ENCODE measurements around the gene KLKB1.

Gene KLKB1

GRCh38 chr4:186227221-186227620 lies at the start of gene KLKB1:
TSS of gene KLKB1 (plus strand) at chr4:186227507. CDS start at chr4:186228196, 689 bp downstream.
- H3K9me3 ChIP-seq (ENCODE audit: control insufficient read depth, low read depth, low read length), result peaks cover 14% of the 10 kb centered on the region

GRCh38 chr4:186188107-186188506 lies 39.2 kb upstream of the KLKB1 start:
- Histone ChIP-seq H3K9me3 (ENCODE audit: control insufficient read depth, low read depth, low read length) (no peaks in the 10 kb centered on the region), H3K4me1 (ENCODE audit: control insufficient read depth, low read depth, low read length) (peaks cover 24% of the 10 kb centered on the region), H3K27ac (ENCODE audit: low read length) (no peak overlapping the region), H3K27me3 (ENCODE audit: control insufficient read depth, insufficient read depth, low read length) (peaks cover 9% of the 10 kb centered on the region), H3K4me3 (ENCODE audit: low read length) (no peak overlapping the region), H3K36me3 (ENCODE audit: control insufficient read depth, low read depth, low read length) (no peaks in the 10 kb centered on the region), H3K9ac (ENCODE audit: low read length) (no peak overlapping the region)

More at GRCh38 chr4:186227221-186227620, at the start of gene KLKB1:
- H3K27me3 ChIP-seq (ENCODE audit: control insufficient read depth, insufficient read depth, low read length), result no peaks in the 10 kb centered on the region
- peaks cover 16% of the 10 kb centered on the region for H3K4me1 ChIP-seq (ENCODE audit: control insufficient read depth, low read depth, low read length)
- H3K9ac ChIP-seq (ENCODE audit: low read length), result no peak within 1 kb of the TSS
- no peak within 1 kb of the TSS for H3K27ac ChIP-seq (ENCODE audit: low read length)
- no peak within 1 kb of the TSS for H3K4me3 ChIP-seq (ENCODE audit: low read length)
- H3K36me3 ChIP-seq (ENCODE audit: control insufficient read depth, low read depth, low read length), result no peaks in the 10 kb centered on the region

DNA sequence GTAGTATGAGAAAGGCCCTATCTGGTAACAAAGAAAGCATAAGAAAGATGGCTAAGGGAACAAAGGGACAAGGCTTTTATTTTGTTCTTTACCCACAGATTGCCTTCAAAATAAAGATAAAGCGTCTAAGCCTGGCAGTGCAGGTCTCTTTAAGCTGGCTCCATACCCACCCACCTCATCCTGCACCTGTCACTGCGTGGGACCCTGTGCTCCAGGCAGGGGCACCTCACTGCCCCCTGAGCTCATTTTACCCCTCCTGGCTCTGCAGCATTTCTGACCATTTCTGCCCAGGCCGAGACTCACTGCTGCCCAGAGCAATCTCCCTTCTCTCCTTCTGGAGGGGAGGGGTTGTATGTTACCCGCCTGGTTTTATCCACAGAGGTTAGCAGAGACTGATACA lies 37.7 kb upstream of the KLKB1 start:
- no peak overlapping the region for H3K9ac ChIP-seq (ENCODE audit: low read length)
- H3K4me3 ChIP-seq (ENCODE audit: low read length), result no peak overlapping the region
- H3K36me3 ChIP-seq (ENCODE audit: control insufficient read depth, low read depth, low read length), result no peaks in the 10 kb centered on the region
- no peaks in the 10 kb centered on the region for H3K9me3 ChIP-seq (ENCODE audit: control insufficient read depth, low read depth, low read length)
- H3K27me3 ChIP-seq (ENCODE audit: control insufficient read depth, insufficient read depth, low read length), result peaks cover 9% of the 10 kb centered on the region
- no peak overlapping the region for H3K27ac ChIP-seq (ENCODE audit: low read length)
- H3K4me1 ChIP-seq (ENCODE audit: control insufficient read depth, low read depth, low read length), result peaks cover 27% of the 10 kb centered on the region

DNA sequence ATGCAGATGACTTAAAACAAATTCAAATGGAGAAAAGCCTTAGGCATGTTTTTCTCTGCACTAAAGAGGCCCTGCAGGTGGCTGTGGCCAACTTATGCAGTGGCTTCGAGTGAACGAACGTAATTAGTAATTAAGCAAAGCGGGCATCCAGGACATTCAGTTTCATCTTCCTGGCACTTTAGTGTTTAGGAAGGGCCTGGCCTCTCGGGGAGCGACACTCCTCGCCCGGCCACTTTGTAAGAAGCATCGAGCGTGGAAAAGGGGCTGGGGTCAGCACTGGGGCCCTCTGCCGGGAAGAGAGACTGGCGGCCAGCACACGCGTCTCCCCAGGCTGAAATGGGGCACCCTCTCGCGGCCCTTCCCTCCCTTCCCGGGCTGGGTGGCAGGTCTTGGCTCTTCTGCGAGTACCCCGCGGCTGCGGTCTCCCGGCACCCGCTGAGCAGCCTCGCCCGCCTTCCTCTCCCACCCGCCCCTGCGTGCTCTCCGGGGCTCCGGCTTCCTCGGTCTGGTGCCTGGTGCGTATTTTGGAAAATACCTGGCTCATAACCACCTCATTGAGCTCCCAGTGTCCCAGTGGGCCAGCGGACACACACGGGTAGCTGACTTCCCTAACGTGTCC lies 36.6 kb upstream of the KLKB1 start:
- Histone ChIP-seq H3K4me3 (ENCODE audit: low read length) (peak overlapping the region; percentile 94), H3K9ac (ENCODE audit: low read length) (peak overlapping the region; percentile 63), H3K4me1 (ENCODE audit: control insufficient read depth, low read depth, low read length) (peaks cover 27% of the 10 kb centered on the region), H3K27ac (ENCODE audit: low read length) (no peak overlapping the region), H3K36me3 (ENCODE audit: control insufficient read depth, low read depth, low read length) (no peaks in the 10 kb centered on the region), H3K27me3 (ENCODE audit: control insufficient read depth, insufficient read depth, low read length) (peaks cover 9% of the 10 kb centered on the region), H3K9me3 (ENCODE audit: control insufficient read depth, low read depth, low read length) (no peaks in the 10 kb centered on the region)

GRCh38 chr4:186191200-186192065 lies 35.9 kb upstream of the KLKB1 start, which contains the start of gene CYP4V2:
TSS of gene CYP4V2 (plus strand) at chr4:186191567. CDS start at chr4:186191824, 257 bp downstream.
- H3K4me3 ChIP-seq (ENCODE audit: low read length), result peak within 1 kb of the TSS; percentile 94

GRCh38 chr4:186192066-186192612 lies 35.2 kb upstream of the KLKB1 start:
- no peaks in the 10 kb centered on the region for H3K36me3 ChIP-seq (ENCODE audit: control insufficient read depth, low read depth, low read length)
- peaks cover 27% of the 10 kb centered on the region for H3K4me1 ChIP-seq (ENCODE audit: control insufficient read depth, low read depth, low read length)
- no peaks in the 10 kb centered on the region for H3K9me3 ChIP-seq (ENCODE audit: control insufficient read depth, low read depth, low read length)
- H3K9ac ChIP-seq (ENCODE audit: low read length), result peak overlapping the region; percentile 59
- peaks cover 9% of the 10 kb centered on the region for H3K27me3 ChIP-seq (ENCODE audit: control insufficient read depth, insufficient read depth, low read length)
- H3K27ac ChIP-seq (ENCODE audit: low read length), result no peak overlapping the region
- peak overlapping the region; percentile 94 for H3K4me3 ChIP-seq (ENCODE audit: low read length)

More at GRCh38 chr4:186191200-186192065, 35.9 kb upstream of the KLKB1 start, which contains the start of gene CYP4V2:
- H3K9ac ChIP-seq (ENCODE audit: low read length), result peak within 1 kb of the TSS; percentile 63
- no peak within 1 kb of the TSS for H3K27ac ChIP-seq (ENCODE audit: low read length)
- peaks cover 27% of the 10 kb centered on the region for H3K4me1 ChIP-seq (ENCODE audit: control insufficient read depth, low read depth, low read length)
- H3K9me3 ChIP-seq (ENCODE audit: control insufficient read depth, low read depth, low read length), result no peaks in the 10 kb centered on the region
- peaks cover 9% of the 10 kb centered on the region for H3K27me3 ChIP-seq (ENCODE audit: control insufficient read depth, insufficient read depth, low read length)
- no peaks in the 10 kb centered on the region for H3K36me3 ChIP-seq (ENCODE audit: control insufficient read depth, low read depth, low read length)

DNA sequence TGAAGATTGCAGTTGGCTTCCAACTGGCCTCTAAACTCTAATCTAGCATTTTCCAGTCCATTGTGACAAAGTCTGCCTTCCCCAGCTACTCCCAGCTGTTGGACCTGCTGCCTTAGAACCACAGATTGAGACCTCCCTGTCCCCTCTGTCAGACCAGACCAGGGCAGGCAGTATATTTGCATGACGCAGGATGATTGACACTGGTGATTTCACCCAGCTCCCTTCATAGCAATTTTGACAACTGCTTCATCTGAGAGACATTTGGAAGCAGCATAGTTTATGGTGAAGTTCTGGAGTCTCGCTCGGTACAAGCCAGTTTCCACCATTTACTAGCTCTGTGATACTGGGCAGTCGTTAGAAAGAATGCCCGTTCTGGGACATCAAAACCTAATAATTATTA lies 33.5 kb upstream of the KLKB1 start:
- Histone ChIP-seq H3K4me1 (ENCODE audit: control insufficient read depth, low read depth, low read length) (peaks cover 27% of the 10 kb centered on the region), H3K27ac (ENCODE audit: low read length) (no peak overlapping the region), H3K9ac (ENCODE audit: low read length) (no peak overlapping the region), H3K36me3 (ENCODE audit: control insufficient read depth, low read depth, low read length) (no peaks in the 10 kb centered on the region), H3K9me3 (ENCODE audit: control insufficient read depth, low read depth, low read length) (no peaks in the 10 kb centered on the region), H3K4me3 (ENCODE audit: low read length) (no peak overlapping the region), H3K27me3 (ENCODE audit: control insufficient read depth, insufficient read depth, low read length) (peaks cover 9% of the 10 kb centered on the region)

GRCh38 chr4:186196063-186196462 lies 31.2 kb upstream of the KLKB1 start:
- Histone ChIP-seq H3K9ac (ENCODE audit: low read length) (no peak overlapping the region), H3K27me3 (ENCODE audit: control insufficient read depth, insufficient read depth, low read length) (peaks cover 9% of the 10 kb centered on the region), H3K27ac (ENCODE audit: low read length) (no peak overlapping the region), H3K4me3 (ENCODE audit: low read length) (no peak overlapping the region), H3K9me3 (ENCODE audit: control insufficient read depth, low read depth, low read length) (no peaks in the 10 kb centered on the region), H3K36me3 (ENCODE audit: control insufficient read depth, low read depth, low read length) (no peaks in the 10 kb centered on the region), H3K4me1 (ENCODE audit: control insufficient read depth, low read depth, low read length) (peaks cover 13% of the 10 kb centered on the region)

DNA sequence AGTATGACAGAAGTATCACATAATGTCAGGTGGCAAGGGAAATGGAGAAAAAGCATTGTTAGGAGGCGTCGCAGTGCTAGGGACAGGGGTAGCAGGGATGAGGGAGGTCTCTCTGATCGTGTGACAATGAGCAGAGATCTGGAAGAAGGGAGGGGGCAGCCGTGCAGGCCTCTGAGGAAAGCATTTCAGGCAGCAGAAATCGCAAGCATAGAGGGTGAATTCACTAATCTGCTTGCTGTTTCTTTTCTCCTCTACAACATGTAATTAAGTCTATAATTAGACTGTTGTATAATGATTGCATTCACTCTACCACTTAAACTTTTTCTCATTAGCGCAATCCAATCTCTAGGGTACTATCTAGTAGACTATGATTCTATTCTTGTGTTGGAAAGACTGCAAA lies 26.8 kb upstream of the KLKB1 start:
- Histone ChIP-seq H3K27ac (ENCODE audit: low read length) (no peak overlapping the region), H3K36me3 (ENCODE audit: control insufficient read depth, low read depth, low read length) (no peaks in the 10 kb centered on the region), H3K9ac (ENCODE audit: low read length) (no peak overlapping the region), H3K4me3 (ENCODE audit: low read length) (no peak overlapping the region), H3K9me3 (ENCODE audit: control insufficient read depth, low read depth, low read length) (no peaks in the 10 kb centered on the region), H3K27me3 (ENCODE audit: control insufficient read depth, insufficient read depth, low read length) (no peaks in the 10 kb centered on the region), H3K4me1 (ENCODE audit: control insufficient read depth, low read depth, low read length) (no peaks in the 10 kb centered on the region)

DNA sequence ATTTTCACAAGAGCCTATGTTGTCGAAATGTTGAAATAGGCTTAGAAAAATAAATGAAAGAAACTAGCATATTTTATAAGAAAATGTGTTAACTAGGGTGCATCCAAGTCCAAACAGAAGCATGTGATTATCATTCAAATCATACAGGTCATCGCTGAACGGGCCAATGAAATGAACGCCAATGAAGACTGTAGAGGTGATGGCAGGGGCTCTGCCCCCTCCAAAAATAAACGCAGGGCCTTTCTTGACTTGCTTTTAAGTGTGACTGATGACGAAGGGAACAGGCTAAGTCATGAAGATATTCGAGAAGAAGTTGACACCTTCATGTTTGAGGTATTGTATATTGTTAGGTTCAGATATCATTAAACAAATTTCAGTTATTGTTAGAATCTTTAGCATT lies 26.3 kb upstream of the KLKB1 start:
- no peaks in the 10 kb centered on the region for H3K4me1 ChIP-seq (ENCODE audit: control insufficient read depth, low read depth, low read length)
- H3K27me3 ChIP-seq (ENCODE audit: control insufficient read depth, insufficient read depth, low read length), result no peaks in the 10 kb centered on the region

GRCh38 chr4:186201535-186202230 lies 25.6 kb upstream of the KLKB1 start:
- no peaks in the 10 kb centered on the region for H3K27me3 ChIP-seq (ENCODE audit: control insufficient read depth, insufficient read depth, low read length)
- H3K27ac ChIP-seq (ENCODE audit: low read length), result no peak overlapping the region
- no peaks in the 10 kb centered on the region for H3K9me3 ChIP-seq (ENCODE audit: control insufficient read depth, low read depth, low read length)
- H3K36me3 ChIP-seq (ENCODE audit: control insufficient read depth, low read depth, low read length), result no peaks in the 10 kb centered on the region
- H3K4me3 ChIP-seq (ENCODE audit: low read length), result no peak overlapping the region
- H3K9ac ChIP-seq (ENCODE audit: low read length), result no peak overlapping the region
- H3K4me1 ChIP-seq (ENCODE audit: control insufficient read depth, low read depth, low read length), result no peaks in the 10 kb centered on the region

More for the DNA sequence above, 26.3 kb upstream of the KLKB1 start:
- Histone ChIP-seq H3K27ac (ENCODE audit: low read length) (no peak overlapping the region), H3K4me3 (ENCODE audit: low read length) (no peak overlapping the region), H3K36me3 (ENCODE audit: control insufficient read depth, low read depth, low read length) (no peaks in the 10 kb centered on the region), H3K9me3 (ENCODE audit: control insufficient read depth, low read depth, low read length) (no peaks in the 10 kb centered on the region), H3K9ac (ENCODE audit: low read length) (no peak overlapping the region)
